Stimulated activated naive CD8-positive, alpha-beta T cell treated with anti-CD3 and anti-CD28 coated beads, Interleukin-15, Interleukin-2, amounts not matched to agents 100 U/mL and 50 U/mL, for 24 hours (primary cell): ENCODE results near the gene PDE6A.
"Not testable (repeated sequence)": the region's sequence is repeated elsewhere in the genome, so short reads cannot be mapped to it uniquely, and the experiment has no call there.

Source experiments
- ATAC-seq: fragments of 150-1000 bp; cut with Tn5 transposase; one replicate; pipeline ENCODE4 v1.10.0; 2021
- DNase-seq: peaks from one replicate; pipeline ENCODE4 v3.0.0; 2021

The PDE6A gene

GRCh38 chr5:149895416-149896345 is 48.9 kb downstream of the PDE6A start:
- ATAC-seq (peak; percentile 51), DNase-seq (no peak)

- DNase-seq = no peak
- ATAC-seq = no peak
Measured at GRCh38 chr5:149894237-149894636, 50.4 kb downstream of the PDE6A start.

GRCh38 chr5:149893403-149893931 is 51.1 kb downstream of the PDE6A start:
- DNase-seq (no peak), ATAC-seq (no peak)

DNA sequence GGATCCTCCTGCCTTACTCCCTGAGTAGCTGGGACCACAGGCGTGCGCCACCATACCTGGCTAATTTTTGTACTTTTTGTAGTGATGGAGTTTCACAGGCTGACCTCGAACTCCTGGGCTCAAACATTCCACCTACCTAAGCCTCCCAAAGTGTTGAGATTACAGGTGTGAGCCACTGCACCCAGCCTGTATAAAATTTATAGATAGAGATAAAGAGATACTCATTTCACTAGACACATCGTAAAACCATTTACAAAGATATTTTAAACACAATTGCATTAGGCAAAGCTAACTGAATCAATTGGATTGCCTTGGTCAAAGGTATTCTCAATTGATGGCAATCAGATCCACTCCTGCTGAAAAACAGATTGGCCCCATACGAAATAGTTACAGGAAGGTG is 52.0 kb downstream of the PDE6A start:
- ATAC-seq (no peak), DNase-seq (no peak)

DNA sequence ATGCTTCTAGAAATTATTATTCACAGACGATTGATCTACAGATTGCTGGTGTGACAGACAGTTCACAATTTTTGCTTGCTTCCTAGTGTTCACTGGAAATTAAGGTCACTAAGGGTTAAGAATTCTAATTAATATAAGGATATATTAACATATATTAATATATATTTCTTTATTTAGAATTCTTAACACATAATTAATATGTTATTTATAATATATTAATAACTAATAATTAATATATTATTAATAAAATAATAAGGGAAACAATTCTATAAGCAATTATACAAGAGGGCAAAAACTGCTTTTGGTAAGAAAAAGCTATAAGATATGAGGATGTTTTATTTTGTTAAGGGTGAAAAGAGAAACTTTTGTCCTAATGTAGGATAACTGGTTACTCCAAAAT is 56.3 kb downstream of the PDE6A start:
- ATAC-seq = no peak
- no peak for DNase-seq

- no peak for ATAC-seq
- no peak for DNase-seq
Measured at GRCh38 chr5:149887622-149888183, 56.9 kb downstream of the PDE6A start.

- ATAC-seq = no peak
- DNase-seq = no peak
Measured at GRCh38 chr5:149886692-149887470, 57.7 kb downstream of the PDE6A start.

DNA sequence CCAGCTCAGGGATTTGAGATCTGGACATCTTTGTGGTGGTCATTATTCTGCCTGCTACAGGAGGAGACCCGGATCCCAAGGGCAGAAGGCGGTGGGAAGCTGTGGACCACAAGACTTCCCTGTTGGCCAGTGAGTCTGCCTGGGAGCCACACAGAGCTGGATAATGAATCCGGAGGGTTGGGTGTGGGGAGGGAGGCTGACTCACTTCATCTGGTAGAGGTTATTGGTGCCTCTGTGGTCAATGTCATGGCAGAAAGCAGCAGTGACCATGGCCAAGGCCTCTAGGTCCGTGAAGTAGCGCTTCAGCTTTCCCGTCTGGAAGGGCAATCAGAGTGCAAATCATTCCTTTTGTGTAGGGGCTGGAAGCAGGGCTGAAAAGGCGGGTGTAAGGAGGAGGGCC is 58.5 kb downstream of the PDE6A start:
- ATAC-seq (no peak), DNase-seq (no peak)

DNA sequence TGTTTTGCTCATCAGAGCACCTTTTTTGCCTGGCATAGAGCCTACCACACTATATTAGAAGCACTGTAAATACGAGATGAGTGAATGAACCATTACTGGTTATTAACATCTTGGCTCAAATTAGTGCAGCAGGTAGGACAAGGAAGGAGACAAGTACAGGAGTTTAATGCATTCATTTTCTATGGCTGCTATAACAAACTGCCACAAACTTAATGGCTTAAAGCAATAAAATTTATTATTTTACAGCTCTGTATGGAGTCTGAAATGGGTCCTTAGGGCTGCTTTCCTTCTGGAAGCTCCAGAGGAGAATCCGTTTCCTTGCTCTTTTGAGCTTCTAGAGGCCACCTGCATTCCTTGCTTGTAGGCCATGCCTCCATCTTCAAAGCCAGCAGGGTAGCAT is 59.1 kb downstream of the PDE6A start:
- no peak for ATAC-seq
- no peak for DNase-seq

GRCh38 chr5:149883550-149883949 is 61.0 kb downstream of the PDE6A start:
- DNase-seq (no peak), ATAC-seq (no peak)

GRCh38 chr5:149882633-149883032 is 62.0 kb downstream of the PDE6A start:
- not testable (repeated sequence) for DNase-seq, ATAC-seq

DNA sequence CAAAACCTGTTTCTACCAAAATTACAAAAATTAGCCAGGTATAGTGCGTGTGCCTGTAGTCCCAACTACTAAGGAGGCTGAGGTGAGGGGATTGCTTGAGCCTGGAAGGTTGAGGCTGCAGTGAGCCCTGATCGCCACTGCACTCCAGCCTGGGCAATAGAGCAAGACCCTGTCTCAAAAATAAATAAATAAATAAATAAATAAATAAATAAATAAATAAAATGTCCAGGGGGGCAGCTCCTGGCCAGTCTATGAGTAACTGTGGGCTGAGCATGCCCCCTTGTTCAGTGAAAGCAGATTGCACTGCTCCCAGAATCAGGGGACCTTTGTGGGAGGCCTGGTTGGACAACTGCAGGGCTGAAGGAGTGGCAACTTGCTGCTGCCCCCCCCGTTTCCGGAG is 62.7 kb downstream of the PDE6A start:
- ATAC-seq (no peak), DNase-seq (no peak)

GRCh38 chr5:149881069-149881622 is 63.4 kb downstream of the PDE6A start:
- no peak for DNase-seq
- no peak for ATAC-seq

- ATAC-seq, DNase-seq: not testable (repeated sequence)
Measured at GRCh38 chr5:149879593-149879992, 65.0 kb downstream of the PDE6A start.

DNA sequence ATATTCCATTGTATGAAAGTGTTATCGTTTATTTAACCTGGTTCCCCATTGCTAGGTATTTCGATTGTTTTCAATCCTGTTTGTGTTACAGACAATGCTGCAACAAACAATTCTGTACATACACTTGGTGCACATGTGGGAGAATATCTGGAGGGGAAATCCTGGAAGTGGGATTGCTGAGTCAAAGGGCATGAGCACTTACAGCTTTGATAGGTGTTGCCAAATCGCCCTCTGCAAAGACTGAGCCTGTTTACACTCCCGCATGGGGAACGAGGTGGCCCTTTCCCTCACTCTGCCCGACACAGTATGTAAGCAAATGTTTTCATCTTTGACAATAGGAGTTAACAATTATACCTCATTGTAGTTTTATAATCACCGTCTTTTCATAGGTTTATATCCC is 66.2 kb downstream of the PDE6A start:
- no peak for DNase-seq
- ATAC-seq = no peak

- ATAC-seq = no peak
Measured at GRCh38 chr5:149873896-149874295, 70.7 kb downstream of the PDE6A start.

DNA sequence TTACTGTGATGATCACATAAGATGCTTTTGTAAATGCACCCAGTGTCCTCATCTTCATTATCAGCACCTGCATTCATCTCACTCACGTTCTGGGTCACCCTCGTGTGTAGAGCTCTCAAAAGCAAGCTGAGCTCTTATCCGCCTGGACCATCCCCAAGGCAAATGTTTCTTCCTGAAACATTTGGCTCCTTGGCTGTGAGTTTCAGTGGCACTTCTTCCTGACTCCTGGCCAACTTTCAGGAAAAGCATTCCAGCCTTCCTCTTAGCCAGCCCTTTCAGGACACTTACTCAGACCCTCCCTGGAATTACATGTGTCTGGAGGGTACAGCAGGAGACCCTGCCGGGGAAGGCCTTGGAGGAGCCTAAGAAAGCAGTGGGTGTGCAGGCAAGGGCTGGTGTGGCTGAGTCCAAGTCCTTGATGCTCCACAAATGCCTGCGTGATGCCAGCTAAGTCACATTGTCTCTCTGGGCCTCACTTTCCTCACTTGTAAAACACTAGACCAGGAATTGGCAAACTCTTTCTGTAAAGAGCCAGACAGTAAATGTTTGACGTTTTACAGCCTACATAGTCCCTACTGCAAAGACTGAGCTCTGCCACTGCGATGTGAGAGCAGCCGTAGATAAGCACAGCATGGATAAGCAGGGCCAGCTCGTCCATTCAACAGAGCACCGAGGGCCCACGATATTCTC is 72.1 kb downstream of the PDE6A start:
- no peak for ATAC-seq
- no peak for DNase-seq

More at GRCh38 chr5:149873896-149874295, 70.7 kb downstream of the PDE6A start:
- no peak for DNase-seq

DNA sequence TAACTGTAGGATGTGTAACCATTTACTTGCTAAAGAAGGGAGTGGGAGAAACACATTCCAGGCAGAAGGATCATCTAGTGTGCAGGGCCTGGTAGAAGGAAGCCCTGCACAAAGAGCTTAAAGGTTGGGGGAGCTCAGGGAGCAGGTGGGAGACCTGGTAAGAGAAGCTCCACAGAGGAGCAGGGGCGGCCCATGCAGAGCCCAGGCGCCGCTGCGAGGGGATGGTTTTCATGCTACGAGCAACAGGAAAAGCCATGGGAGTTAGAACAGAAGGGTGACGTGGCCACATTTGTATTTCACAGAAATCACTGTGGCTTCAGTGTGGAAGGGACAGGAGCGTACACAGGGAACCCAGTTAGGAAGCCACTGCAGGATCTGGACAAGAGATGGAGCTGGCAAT is 73.1 kb downstream of the PDE6A start:
- no peak for DNase-seq

GRCh38 chr5:149870697-149871096 is 73.9 kb downstream of the PDE6A start:
- ATAC-seq (no peak), DNase-seq (no peak)

More for the DNA sequence above, 73.1 kb downstream of the PDE6A start:
- no peak for ATAC-seq

- ATAC-seq = no peak
- no peak for DNase-seq
Measured at GRCh38 chr5:149870232-149870631, 74.4 kb downstream of the PDE6A start.

GRCh38 chr5:149869411-149869821 is 75.2 kb downstream of the PDE6A start:
- DNase-seq (no peak), ATAC-seq (no peak)

- DNase-seq (no peak), ATAC-seq (no peak)
Measured at GRCh38 chr5:149865746-149866145, 78.8 kb downstream of the PDE6A start.
